Loucy (cell line): Measurements from ENCODE around the gene MRPS34.

Source experiments
- H2AFZ ChIP-seq: fragments of 200-600 bp; sonication (generic); 2 replicates; pipeline ENCODE4 v1.6.0; 2016; ENCODE audit warnings: antibody characterized with exemption, mild to moderate bottlenecking, low read length, moderate library complexity
- H3F3A ChIP-seq: fragments of 200-600 bp; 2 replicates; pipeline ENCODE4 v1.6.0; 2016; ENCODE audit warnings: antibody characterized with exemption, low read depth, mild to moderate bottlenecking
- H3K27me3 ChIP-seq: fragments of 200-600 bp; sonication (generic); 2 replicates; pipeline ENCODE4 v1.6.1; 2014; ENCODE audit warnings: low read length, mild to moderate bottlenecking; ENCODE audit not compliant: insufficient read depth, poor library complexity, severe bottlenecking
- H3K36me3 ChIP-seq: fragments of 200-600 bp; sonication (generic); 2 replicates; pipeline ENCODE4 v1.6.1; 2016; ENCODE audit warnings: low read length; ENCODE audit not compliant: insufficient read depth
- H3K4me1 ChIP-seq: fragments of 200-600 bp; sonication (generic); 2 replicates; pipeline ENCODE4 v1.5.1; 2014; ENCODE audit warnings: low read length, mild to moderate bottlenecking; ENCODE audit not compliant: insufficient read depth, poor library complexity, severe bottlenecking
- H3K4me2 ChIP-seq: fragments of 200-600 bp; sonication (generic); 2 replicates; pipeline ENCODE4 v1.6.0; 2014; ENCODE audit warnings: antibody characterized with exemption, low read length, low read depth, mild to moderate bottlenecking; ENCODE audit not compliant: poor library complexity, severe bottlenecking
- H3K4me3 ChIP-seq: fragments of 200-600 bp; sonication (generic); 2 replicates; pipeline ENCODE4 v1.5.1; 2014; ENCODE audit warnings: low read length, mild to moderate bottlenecking, mixed read lengths; ENCODE audit not compliant: poor library complexity, severe bottlenecking
- H3K79me2 ChIP-seq: fragments of 200-600 bp; sonication (generic); 2 replicates; pipeline ENCODE4 v1.6.1; 2014; ENCODE audit warnings: low read length; ENCODE audit not compliant: insufficient read depth
- H3K9ac ChIP-seq: fragments of 200-600 bp; sonication (generic); 2 replicates; pipeline ENCODE4 v1.6.0; 2014; ENCODE audit warnings: mild to moderate bottlenecking, low read depth, low read length, moderate library complexity; ENCODE audit not compliant: poor library complexity, severe bottlenecking
- H3K9me2 ChIP-seq: fragments of 200-600 bp; sonication (generic); replicated peaks from 2 replicates; pipeline ENCODE4 v1.6.1; 2016; ENCODE audit warnings: low read depth, low read length, mixed read lengths
- H3K9me3 ChIP-seq: fragments of 200-600 bp; sonication (generic); 2 replicates; pipeline ENCODE4 v1.6.1; 2014; ENCODE audit warnings: mild to moderate bottlenecking, antibody characterized with exemption, low read length, low read depth; ENCODE audit not compliant: insufficient read depth
- H4K20me1 ChIP-seq: fragments of 200-600 bp; sonication (generic); 2 replicates; pipeline ENCODE4 v1.6.0; 2014; ENCODE audit warnings: antibody characterized with exemption, low read length, mild to moderate bottlenecking; ENCODE audit not compliant: insufficient read depth, poor library complexity, severe bottlenecking
- CTCF ChIP-seq: fragments of 200-600 bp; sonication (generic); conservative IDR thresholded peaks from 2 replicates; pipeline ENCODE4 v1.5.1; 2014; ENCODE audit warnings: mild to moderate bottlenecking, antibody characterized with exemption, low read length
- EZH2phosphoT487 ChIP-seq: fragments of 200-600 bp; IDR thresholded peaks from 2 replicates; pipeline ENCODE4 v1.6.1; 2018; ENCODE audit warnings: antibody characterized with exemption, mild to moderate bottlenecking, moderate library complexity, borderline replicate concordance

The MRPS34 gene

GRCh38 chr16:1758923-1759322, 14.0 kb downstream of the MRPS34 start:
- TF ChIP-seq EZH2phosphoT487 (no peak), CTCF (no peak)
- Histone ChIP-seq H3K9me2 (no peaks in the 10 kb centered on the region), H3K9ac (no peak overlapping the region), H3K27me3 (no peaks in the 10 kb centered on the region), H3F3A (no peaks in the 10 kb centered on the region), H3K9me3 (no peaks in the 10 kb centered on the region), H3K4me3 (no peak overlapping the region), H3K36me3 (no peaks in the 10 kb centered on the region), H3K79me2 (no peaks in the 10 kb centered on the region), H3K4me1 (no peaks in the 10 kb centered on the region), H2AFZ (no peak overlapping the region), H3K4me2 (no peak overlapping the region), H4K20me1 (no peaks in the 10 kb centered on the region)

- H4K20me1 ChIP-seq: no peaks in the 10 kb centered on the region
- no peak overlapping the region for H3K4me2 ChIP-seq
- no peak overlapping the region for H3K4me3 ChIP-seq
- no peak overlapping the region for H3K9ac ChIP-seq
- H3F3A ChIP-seq: no peaks in the 10 kb centered on the region
- no peaks in the 10 kb centered on the region for H3K9me2 ChIP-seq
- TF ChIP-seq EZH2phosphoT487: no peak
- no peak for TF ChIP-seq CTCF
- no peaks in the 10 kb centered on the region for H3K36me3 ChIP-seq
- H3K9me3 ChIP-seq: no peaks in the 10 kb centered on the region
- no peaks in the 10 kb centered on the region for H3K79me2 ChIP-seq
- no peak overlapping the region for H2AFZ ChIP-seq
- H3K4me1 ChIP-seq: no peaks in the 10 kb centered on the region
- no peaks in the 10 kb centered on the region for H3K27me3 ChIP-seq
These were observed 15.0 kb downstream of the MRPS34 start for GRCh38 chr16:1757714-1758461.

GRCh38 chr16:1754204-1754603, 18.7 kb downstream of the MRPS34 start:
- Histone ChIP-seq H3K36me3 (no peaks in the 10 kb centered on the region; the same call in 1 of the 2 replicates), H4K20me1 (no peaks in the 10 kb centered on the region), H3K4me2 (no peak overlapping the region)

More at GRCh38 chr16:1754204-1754603, 18.7 kb downstream of the MRPS34 start:
- Histone ChIP-seq H2AFZ (no peak overlapping the region), H3K4me3 (no peak overlapping the region), H3K27me3 (no peaks in the 10 kb centered on the region), H3F3A (no peaks in the 10 kb centered on the region), H3K4me1 (no peaks in the 10 kb centered on the region), H3K9me2 (no peaks in the 10 kb centered on the region), H3K79me2 (no peaks in the 10 kb centered on the region), H3K9me3 (no peaks in the 10 kb centered on the region), H3K9ac (no peak overlapping the region)
- TF ChIP-seq EZH2phosphoT487: no peak
- TF ChIP-seq CTCF: no peak
